AG09309 (cell line): ENCODE measurements around the gene APBB2.

ENCODE experiments used
- DNase-seq: peaks from one replicate; pipeline ENCODE4 v3.0.0-alpha.2; 2010; ENCODE audit warnings: low read depth
- H3K4me3 ChIP-seq: 2 replicates; pipeline ENCODE4 v1.5.1; 2011; ENCODE audit warnings: mild to moderate bottlenecking, low read depth, low read length, moderate library complexity; ENCODE audit not compliant: control insufficient read depth
- CTCF ChIP-seq: IDR thresholded peaks from 2 replicates; pipeline ENCODE4 v1.5.1; 2011; ENCODE audit warnings: mild to moderate bottlenecking, low read depth, low read length, inconsistent platforms; ENCODE audit not compliant: insufficient read depth, control insufficient read depth; ENCODE audit errors: missing control alignments

Gene APBB2

DNA sequence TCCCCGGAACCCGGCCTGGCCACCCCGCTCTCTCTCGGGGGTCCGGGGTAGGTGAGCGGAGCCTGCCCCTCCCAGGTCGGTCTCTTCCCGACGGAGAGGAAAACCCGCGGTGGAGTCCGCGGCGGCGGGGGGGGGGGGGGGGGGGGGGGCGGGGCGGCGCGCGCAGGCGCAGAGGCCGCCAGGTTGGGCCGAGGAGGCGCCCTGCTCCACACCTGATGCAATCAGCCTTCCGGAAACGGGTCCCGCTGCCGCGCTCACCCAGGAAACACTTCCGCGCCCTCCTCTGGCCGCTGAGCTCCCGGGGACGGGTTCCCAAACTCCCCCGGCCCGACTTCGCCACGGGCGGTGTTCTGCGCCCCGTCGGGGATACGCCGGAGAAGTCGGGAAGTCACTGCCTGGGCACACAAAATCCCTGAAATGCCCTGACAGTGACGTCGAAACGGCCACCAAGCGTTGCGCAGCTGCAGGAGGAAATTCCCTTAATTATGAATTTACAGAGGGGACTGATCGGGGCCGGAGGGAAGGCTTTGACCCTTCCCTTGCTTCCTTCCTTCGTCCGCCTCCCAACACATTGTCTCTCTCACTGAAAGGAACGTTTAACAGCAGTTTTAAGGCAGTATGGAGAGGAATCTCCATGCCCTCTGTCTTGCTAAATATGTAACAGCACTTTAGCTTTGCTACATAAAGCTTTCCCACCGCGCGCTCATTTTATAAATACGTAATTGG is 2.1 kb upstream of the APBB2 start:
- peak; percentile 28 for TF ChIP-seq CTCF
- no peak for DNase-seq
- peak overlapping the region; percentile 75 for H3K4me3 ChIP-seq

- peak overlapping the region; percentile 75 for H3K4me3 ChIP-seq
- no peak for DNase-seq
- no peak for TF ChIP-seq CTCF
Measured at GRCh38 chr4:41215969-41216293, 1.6 kb upstream of the APBB2 start.

DNA sequence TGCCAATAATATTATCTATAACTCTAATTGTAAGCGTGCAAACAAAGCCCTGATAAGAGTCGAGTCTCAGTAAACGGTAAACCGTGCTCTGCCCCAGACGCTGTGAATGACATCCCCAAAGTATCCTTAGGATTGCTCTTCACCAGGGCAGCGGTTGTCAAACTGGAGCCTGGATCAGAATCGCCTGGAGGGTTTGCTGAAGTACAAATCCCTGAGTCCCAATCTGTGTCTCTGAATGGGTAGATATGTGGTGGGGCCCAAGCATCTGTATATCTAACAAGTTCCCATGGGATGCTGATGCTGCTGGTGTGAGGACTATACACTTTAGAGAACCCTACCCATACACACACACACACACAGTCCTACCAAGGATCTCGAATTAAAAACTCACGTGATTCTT is 813 bp upstream of the APBB2 start:
- DNase-seq: no peak
- H3K4me3 ChIP-seq: no peak overlapping the region
- TF ChIP-seq CTCF: no peak

GRCh38 chr4:41214825-41215146 is 444 bp upstream of the APBB2 start:
- peak overlapping the region; percentile 18 for H3K4me3 ChIP-seq
- TF ChIP-seq CTCF: no peak
- DNase-seq: no peak

DNA sequence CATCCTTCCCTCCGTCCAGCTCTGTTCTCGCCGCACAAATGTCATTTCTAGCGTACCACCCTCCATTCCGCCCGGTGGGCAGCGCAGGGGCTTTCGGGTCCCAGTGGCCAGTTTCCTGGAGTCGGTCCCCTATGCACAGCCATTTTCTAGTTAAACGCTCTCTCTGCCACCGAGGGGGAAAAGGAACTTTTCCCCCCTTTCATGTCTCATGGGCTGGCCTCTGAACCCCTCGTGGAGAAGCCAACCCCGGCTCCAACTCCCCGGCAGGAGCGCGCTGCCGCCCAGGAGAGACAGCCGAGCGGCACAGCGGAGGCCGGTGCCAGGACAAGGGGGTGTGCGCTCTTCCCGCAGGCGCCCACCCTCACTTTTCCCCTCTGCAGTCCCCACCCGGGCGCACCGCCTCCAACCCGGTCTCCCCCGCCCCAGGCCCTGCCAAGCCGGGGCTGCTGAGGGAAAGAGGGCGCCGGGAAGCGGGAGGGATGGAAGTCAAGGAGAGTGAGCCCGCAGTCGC is 662 bp downstream of the APBB2 start:
- DNase-seq: no peak
- H3K4me3 ChIP-seq: peak overlapping the region; percentile 94
- TF ChIP-seq CTCF: no peak

DNA sequence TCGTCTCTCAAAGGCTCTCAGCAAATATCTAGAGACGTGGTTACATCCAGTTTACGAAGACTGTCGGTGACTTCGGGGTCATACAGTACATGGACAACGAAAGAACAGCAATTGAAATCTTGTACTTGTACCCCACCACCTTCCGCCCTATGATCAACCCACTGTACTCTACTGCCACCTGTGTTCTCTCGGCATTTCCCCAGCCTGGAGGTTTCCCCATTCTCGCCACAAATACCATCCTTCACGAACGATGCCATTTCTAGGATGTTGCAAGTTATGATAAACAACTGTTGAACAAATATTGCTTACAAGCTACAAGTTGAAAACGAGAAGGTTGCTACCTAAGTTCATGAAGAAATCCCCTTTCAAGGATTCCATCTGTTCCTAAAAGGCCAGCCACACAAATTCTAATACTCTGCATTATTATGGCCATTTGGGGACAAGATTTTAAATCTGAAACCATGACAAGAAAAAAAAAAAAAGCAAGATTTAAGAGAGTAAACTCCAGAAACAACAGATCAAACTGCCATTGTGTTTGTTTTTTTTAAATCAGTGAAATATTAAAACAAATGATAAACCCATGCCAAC is 1.6 kb downstream of the APBB2 start:
- H3K4me3 ChIP-seq: peak overlapping the region; percentile 94
- no peak for DNase-seq
- peak; percentile 78 for TF ChIP-seq CTCF
